GM19438 (cell line): Measurements from ENCODE around the gene NTN1.
"Not testable (repeated sequence)": the region's sequence is repeated elsewhere in the genome, so short reads cannot be mapped to it uniquely, and the experiment has no call there.

ENCODE experiments used
- ATAC-seq: cut with Tn5 transposase; IDR thresholded peaks from one replicate; pipeline ENCODE4 v1.9.1; 2021; ENCODE audit warnings: low read depth; ENCODE audit not compliant: unreplicated experiment

The NTN1 gene

GRCh38 chr17:9080296-9080914 lies 59.1 kb downstream of the NTN1 start:
- no peak for ATAC-seq

GRCh38 chr17:9080983-9081382 lies 59.7 kb downstream of the NTN1 start:
- ATAC-seq = no peak

GRCh38 chr17:9086577-9086976 lies 65.3 kb downstream of the NTN1 start:
- no peak for ATAC-seq

- ATAC-seq = no peak
These were observed 66.6 kb downstream of the NTN1 start for GRCh38 chr17:9087921-9088320.

- no peak for ATAC-seq
These were observed 69.4 kb downstream of the NTN1 start for GRCh38 chr17:9090641-9091096.

GRCh38 chr17:9094193-9094592 lies 72.9 kb downstream of the NTN1 start:
- ATAC-seq = no peak

- no peak for ATAC-seq
These were observed 74.1 kb downstream of the NTN1 start for GRCh38 chr17:9095390-9095789.

- no peak for ATAC-seq
These were observed 77.0 kb downstream of the NTN1 start for GRCh38 chr17:9098242-9098825.

- ATAC-seq = no peak
These were observed 80.0 kb downstream of the NTN1 start for GRCh38 chr17:9101356-9101755.

GRCh38 chr17:9103193-9103592 lies 81.9 kb downstream of the NTN1 start:
- ATAC-seq = not testable (repeated sequence)

- no peak for ATAC-seq
These were observed 83.2 kb downstream of the NTN1 start for GRCh38 chr17:9104370-9105041.

GRCh38 chr17:9105068-9105868 lies 84.0 kb downstream of the NTN1 start:
- ATAC-seq = no peak

GRCh38 chr17:9106278-9106677 lies 85.0 kb downstream of the NTN1 start:
- not testable (repeated sequence) for ATAC-seq

GRCh38 chr17:9107527-9107926 lies 86.2 kb downstream of the NTN1 start:
- no peak for ATAC-seq

- no peak for ATAC-seq
These were observed 86.8 kb downstream of the NTN1 start for GRCh38 chr17:9108146-9108545.

GRCh38 chr17:9109933-9110332 lies 88.6 kb downstream of the NTN1 start:
- ATAC-seq = no peak

GRCh38 chr17:9110501-9110900 lies 89.2 kb downstream of the NTN1 start:
- no peak for ATAC-seq

- ATAC-seq = no peak
These were observed 94.2 kb downstream of the NTN1 start for GRCh38 chr17:9115214-9116191.

- ATAC-seq = no peak
These were observed 95.1 kb downstream of the NTN1 start for GRCh38 chr17:9116311-9116835.
